Left ventricle myocardium superior (tissue), 1 donor: Measurements from ENCODE around the gene BLCAP. TPM values are rescaled to one million over a fixed set of nuclear protein-coding genes. Genes with fewer than 3 reads are reported as not detected.
"Not testable (repeated sequence)": the region's sequence is repeated elsewhere in the genome, so short reads cannot be mapped to it uniquely, and the experiment has no call there.

Experiments
- ATAC-seq: fragments of 200-7000 bp; cut with Tn5 transposase; one replicate; pipeline ENCODE4 v1.9.1; 2020; ENCODE audit warnings: mild to moderate bottlenecking, moderate library complexity
- DNase-seq: peaks from one replicate; pipeline ENCODE4 v3.0.0-alpha.2; 2020
- intact Hi-C: fragments of 100-400 bp; cut with micrococcal nuclease; formaldehyde crosslinking; loops from one replicate; pipeline ENCODE4 v1.11.0; 2022
- total RNA-seq: library from RNA; stranded (reverse); fragmentation: NEBNext Ultra II Directional; extraction: Animal tissue kit (Norgen Biotek cat#: 25700); gene quantifications from one replicate; pipeline ENCODE4 v1.2.1, GENCODE V29; 2021
- donor health status: DM: no; HTN: yes; CAD: no; lungs with severe emphysema.

Gene BLCAP
- total RNA-seq, 1 donor from 2014 or later, result 93.8 TPM

DNA sequence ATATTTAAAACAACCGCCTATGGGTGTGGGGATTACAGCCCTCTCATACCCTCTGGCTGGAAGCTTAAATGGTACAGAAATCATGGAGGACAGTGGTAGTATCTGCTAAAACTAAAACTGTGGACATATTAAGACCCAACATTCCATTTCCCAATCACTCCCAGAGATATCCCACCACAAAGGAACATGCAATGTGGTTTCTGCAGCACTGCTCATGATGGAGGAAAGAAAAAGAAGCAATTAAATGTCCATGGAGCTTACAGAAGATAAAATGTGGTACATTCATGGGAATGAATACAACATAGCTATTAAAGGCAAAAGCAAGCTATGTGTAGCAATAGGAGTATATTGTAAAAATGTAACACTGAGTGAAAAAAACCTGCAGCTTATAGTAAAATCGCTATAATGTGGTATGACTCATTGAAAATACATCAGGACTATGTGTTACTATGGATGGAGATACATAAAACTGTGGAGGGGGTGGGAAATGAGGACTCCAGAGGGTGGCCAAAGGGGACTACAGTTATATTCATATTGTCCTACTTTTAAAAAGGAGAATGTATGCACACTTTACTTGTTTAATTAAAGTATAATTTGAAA is 29.5 kb downstream of the BLCAP start:
- ATAC-seq, result no peak
- no peak for DNase-seq
- intact Hi-C loops, result no loop called here

DNA sequence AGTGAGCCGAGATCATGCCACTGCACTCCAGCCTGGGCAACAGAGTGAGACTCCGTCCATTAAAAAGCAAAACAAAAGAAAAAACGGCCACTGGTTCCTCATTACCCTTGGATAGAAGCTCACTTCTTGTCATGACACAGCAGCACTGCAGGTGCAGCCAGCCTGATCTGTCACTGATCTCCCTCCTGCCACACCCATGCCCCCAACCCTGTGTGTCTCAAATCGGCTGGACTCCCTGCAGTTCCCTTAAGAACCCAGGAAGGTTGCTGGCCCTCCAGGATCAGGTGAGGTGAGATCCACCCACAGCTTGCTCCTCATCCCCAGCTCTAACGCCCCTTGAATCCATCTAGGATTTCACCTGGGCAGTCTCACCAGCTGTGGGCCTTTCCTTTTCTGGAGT is 32.9 kb downstream of the BLCAP start:
- ATAC-seq (no peak), DNase-seq (no peak)
- intact Hi-C loops, result no loop called here

DNA sequence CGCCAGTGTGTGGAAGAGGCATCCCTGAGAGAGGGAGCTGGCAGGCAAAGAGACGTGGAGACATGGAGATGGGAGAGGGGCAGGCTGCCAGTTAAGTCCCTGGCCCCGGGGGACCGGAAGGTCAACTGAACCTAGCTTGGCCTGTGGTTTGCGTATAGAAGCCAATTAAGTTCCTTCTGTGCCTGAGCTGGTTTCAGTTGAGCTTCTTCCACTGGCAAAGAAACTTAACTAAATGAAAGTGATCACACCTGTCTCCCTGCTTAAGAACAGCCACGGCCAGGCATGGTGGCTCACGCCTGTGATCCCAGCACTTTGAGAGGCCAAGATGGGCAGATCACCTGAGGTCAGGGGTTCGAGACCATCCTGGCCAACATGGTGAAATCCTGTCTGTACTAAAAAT is 33.4 kb downstream of the BLCAP start:
- intact Hi-C loops, result no loop called here
- DNase-seq (no peak), ATAC-seq (no peak)

DNA sequence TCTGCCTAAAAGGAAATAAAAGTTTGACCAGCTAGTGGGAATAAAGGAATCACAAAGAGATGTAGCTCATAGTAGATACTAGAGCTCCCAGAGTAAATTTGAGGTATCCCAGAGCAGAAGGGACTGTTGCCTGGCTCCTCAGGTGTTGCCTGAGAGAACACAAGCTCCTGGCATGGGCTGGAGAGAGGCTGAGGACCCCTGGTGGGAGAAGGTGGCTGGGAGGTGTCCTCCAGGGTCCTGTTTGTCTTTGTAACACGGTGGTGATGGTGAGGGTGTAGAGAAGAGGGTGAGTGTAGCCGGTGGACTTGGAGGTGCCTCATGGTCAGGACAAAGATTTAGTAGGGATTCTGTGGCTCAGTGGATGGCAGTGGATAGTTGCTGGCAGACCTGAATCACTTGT is 34.7 kb downstream of the BLCAP start:
- intact Hi-C loops, result no loop called here
- no peak for DNase-seq
- ATAC-seq, result no peak

DNA sequence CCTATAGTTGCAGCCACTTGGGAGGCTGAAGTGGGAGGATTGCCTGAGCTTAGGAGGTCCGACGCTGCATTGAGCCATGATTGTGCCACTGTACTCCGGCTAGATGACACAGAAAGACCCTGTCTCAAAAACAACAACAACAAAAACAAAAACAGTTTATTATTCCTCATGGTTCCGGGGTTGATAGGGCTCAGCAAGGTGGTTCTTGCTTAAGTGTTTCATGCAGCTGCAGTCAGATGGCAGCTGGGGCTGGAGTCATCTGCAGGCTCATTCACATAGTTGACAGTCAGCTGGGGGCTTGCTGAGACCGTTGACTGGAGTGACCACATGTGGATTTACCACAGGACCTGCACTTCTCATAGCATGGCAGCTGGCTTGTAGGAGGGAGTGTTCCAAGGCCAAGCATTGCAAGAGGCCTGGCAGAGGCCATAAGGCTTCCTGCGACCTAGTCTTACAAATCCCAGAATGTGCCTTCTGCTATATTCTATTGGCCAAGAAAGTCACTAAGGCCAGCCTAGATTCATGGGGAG is 35.5 kb downstream of the BLCAP start:
- intact Hi-C loops, result no loop called here
- ATAC-seq (no peak), DNase-seq (no peak)

DNA sequence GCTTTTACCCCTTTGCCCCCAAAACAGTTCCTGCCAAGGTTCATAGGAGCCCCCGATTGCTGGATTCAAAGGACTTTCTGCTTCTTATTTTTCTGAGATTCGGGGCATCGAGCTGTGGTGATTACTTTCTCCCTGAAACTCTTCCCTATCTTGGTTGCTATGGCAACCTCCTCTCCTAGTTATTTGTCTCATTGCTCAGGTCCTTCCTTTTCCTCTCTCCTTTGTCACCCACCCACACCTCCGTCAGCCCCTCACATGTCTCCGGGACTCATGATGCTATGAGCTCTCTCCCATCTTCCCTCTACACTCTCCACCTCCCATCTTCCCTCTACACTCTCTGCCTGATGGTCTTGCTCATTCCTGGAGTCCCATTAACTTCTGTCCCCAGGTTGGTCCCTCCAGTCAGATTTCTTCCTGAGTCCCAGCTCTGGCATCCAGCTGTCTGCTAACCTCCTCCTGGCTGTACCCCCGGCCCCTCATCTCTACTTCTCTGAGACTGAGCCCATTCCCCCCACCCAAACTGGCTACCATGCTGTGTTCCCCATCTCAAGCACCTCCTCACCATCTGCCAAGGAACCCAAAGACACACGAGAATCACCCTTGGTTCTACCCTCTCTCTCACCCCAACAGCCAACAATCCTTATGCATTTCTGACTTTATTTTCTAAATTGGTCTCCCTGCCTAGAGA is 36.9 kb downstream of the BLCAP start:
- no peak for ATAC-seq
- DNase-seq, result no peak
- intact Hi-C loops, result no loop called here

- intact Hi-C loops, ATAC-seq, DNase-seq: not testable (repeated sequence)
Measured at GRCh38 chr20:37486209-37486608, 41.5 kb downstream of the BLCAP start.

- intact Hi-C loops, result no loop called here
- ATAC-seq, result no peak
Measured at GRCh38 chr20:37484331-37484730, 43.3 kb downstream of the BLCAP start.

GRCh38 chr20:37481610-37482009 is 46.1 kb downstream of the BLCAP start:
- intact Hi-C loops, result no loop called here
- ATAC-seq, result no peak

More at GRCh38 chr20:37484331-37484730, 43.3 kb downstream of the BLCAP start:
- no peak for DNase-seq

GRCh38 chr20:37480919-37481318 is 46.8 kb downstream of the BLCAP start:
- intact Hi-C loops, result no loop called here
- ATAC-seq, result no peak

More at GRCh38 chr20:37481610-37482009, 46.1 kb downstream of the BLCAP start:
- DNase-seq, result no peak

GRCh38 chr20:37479925-37480691 is 47.6 kb downstream of the BLCAP start:
- DNase-seq (no peak), ATAC-seq (no peak)
- intact Hi-C loops, result no loop called here

More at GRCh38 chr20:37480919-37481318, 46.8 kb downstream of the BLCAP start:
- DNase-seq, result no peak

GRCh38 chr20:37479266-37479665 is 48.4 kb downstream of the BLCAP start:
- intact Hi-C loops, result no loop called here
- ATAC-seq (no peak), DNase-seq (no peak)

- ATAC-seq, result no peak
- no peak for DNase-seq
- intact Hi-C loops, result no loop called here
Measured at GRCh38 chr20:37477041-37477440, 50.6 kb downstream of the BLCAP start.

DNA sequence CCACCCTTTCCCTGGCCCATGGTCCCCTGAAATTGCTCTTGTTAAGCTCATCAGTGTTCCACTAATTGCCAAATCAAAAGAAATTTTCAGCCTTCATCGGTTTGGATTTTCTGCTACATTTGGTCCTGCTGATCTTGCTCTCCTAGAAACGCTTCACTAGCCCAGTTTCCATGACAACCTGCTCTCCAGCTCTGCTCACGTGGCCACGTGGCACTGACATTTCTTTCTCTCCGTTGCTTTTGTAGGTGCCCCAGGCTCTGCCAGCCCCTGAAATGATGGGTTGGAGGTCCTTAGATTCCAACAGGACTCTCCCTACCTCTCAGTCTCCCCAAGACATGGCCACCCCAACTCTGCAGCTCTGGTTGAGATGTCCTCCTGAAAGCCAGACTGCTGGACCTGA is 52.4 kb downstream of the BLCAP start:
- DNase-seq, result no peak
- intact Hi-C loops, result no loop called here
- ATAC-seq, result no peak

DNA sequence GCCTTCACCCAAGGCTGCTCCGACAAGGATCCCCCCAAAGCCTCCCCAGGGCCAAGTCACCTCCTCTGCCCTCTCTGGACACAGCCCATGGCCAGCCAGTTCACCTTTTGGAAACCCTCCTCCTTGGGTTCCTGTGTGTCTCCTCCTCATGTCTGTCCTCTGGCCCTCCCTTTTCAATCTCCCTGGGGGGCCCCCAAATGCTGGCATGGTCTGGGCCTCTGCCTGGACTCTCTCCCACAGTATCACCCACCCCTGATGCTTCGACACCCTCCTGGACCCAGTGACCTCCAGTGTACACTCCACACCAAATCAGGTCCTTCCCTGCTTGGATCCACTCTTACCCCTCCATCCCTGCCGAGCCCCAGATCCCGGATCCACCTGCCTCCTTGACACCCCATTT is 53.3 kb downstream of the BLCAP start:
- DNase-seq (no peak), ATAC-seq (no peak)
- intact Hi-C loops, result no loop called here

DNA sequence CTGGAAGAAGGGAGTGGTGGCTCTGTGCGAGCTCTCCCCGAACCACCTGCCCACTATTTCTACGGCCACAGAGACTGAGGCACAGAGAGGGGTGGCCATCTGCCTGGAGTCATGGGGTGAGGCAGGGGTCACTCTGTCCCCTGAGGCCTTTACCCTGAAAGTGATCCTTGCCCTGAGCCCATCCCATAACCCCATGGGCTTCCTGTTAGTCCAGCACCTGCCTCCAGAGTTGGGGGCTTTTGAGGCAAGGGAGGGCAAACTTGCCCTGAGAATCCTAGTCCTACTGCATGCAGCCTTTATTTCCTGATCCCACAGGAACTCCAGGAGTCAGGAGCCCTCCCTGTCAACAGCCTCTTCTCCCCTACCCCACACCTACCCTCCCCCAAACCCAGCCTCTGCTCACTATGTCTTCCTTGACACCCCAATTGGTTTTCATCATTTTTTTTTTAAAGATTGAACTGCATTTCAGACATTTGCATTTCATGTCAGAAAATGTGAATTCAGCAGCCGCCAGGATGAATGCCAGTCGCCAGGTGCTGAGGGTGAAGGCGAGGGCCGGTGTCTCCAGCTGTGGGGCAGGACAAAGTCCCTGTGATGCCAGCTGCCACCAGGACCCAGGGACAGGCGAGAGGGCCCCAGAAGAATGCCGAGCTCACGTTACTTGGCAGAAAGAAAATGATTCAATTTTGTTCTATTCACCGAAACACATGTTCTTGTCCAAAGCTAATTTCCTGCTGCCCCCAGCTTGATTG is 54.3 kb downstream of the BLCAP start:
- DNase-seq (no peak), ATAC-seq (no peak)
- intact Hi-C loops, result no loop called here

DNA sequence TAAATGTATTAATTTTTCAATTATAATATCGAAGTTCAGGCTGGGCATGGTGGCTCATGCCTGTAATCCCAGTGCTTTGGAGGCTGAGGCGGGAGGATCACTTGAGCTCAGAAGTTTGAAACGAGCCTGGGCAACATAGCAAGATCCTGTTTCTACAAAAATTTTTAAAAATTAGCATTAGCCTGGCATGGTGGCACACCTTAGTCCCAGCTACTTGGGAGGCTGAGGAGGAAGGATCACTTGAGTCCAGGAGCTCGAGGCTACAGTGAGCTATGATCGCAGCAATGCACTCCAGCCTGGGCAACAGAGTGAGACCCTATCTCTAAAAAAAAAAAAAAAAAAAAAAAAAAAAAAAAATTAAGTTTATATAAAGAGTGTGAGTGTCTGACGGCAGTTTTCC is 55.2 kb downstream of the BLCAP start:
- intact Hi-C loops, ATAC-seq, DNase-seq: not testable (repeated sequence)

- DNase-seq, result no peak
- no peak for ATAC-seq
- intact Hi-C loops, result no loop called here
Measured at GRCh38 chr20:37471741-37472235, 55.9 kb downstream of the BLCAP start.

DNA sequence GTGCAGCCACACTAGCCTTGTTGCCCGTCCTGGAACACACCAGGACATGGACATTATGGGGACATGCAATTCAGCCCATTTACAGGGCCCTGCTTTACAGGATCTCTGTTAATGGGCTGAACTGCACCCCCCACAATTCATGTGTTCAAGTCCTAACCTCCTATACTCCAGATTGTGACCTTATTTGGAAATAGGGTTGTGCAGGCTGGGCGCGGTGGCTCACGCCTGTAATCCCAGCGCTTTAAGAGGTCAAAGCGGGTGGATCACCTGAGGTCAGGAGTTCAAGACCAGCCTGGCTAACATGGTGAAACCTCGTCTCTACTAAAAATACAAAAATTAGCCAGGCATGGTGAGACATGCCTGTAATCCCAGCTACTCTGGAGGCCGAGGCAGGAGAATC is 57.5 kb downstream of the BLCAP start:
- DNase-seq, ATAC-seq, intact Hi-C loops: not testable (repeated sequence)
